ENCODE measurements around the gene C2orf15. TPM values are rescaled to one million over a fixed set of nuclear protein-coding genes. Genes with fewer than 3 reads are reported as not detected.

The C2orf15 gene
- total RNA-seq, 1 donor from 2014 or later = 0.17 TPM

GRCh38 chr2:99154643-99155536 is 13.4 kb downstream of the C2orf15 start, which contains the start of the genes LIPT1 and TSGA10:
Gene LIPT1 (plus strand): TSS chr2:99154967. CDS start chr2:99161958, 6,991 bp downstream.
Gene TSGA10 (minus strand): TSS chr2:99154942. CDS start chr2:99109439, 45,503 bp downstream.
- TF ChIP-seq CTCF (IDR thresholded peaks at IDR 0.05) = peak; percentile 54
- H3K27me3 Mint-ChIP-seq (ENCODE audit: low read depth) = no peaks in the 10 kb centered on the region
- peak within 1 kb of the TSS; percentile 85 for H3K27ac Mint-ChIP-seq (ENCODE audit: unreplicated experiment)
- peak; percentile 94 for DNase-seq (ENCODE audit: low spot score)
- H3K36me3 Mint-ChIP-seq (ENCODE audit: low read depth) = peaks cover 3% of the 10 kb centered on the region
- H3K4me3 Mint-ChIP-seq (ENCODE audit: unreplicated experiment) = peak within 1 kb of the TSS; percentile 93
- H3K9me3 Mint-ChIP-seq (ENCODE audit: low read depth) = no peaks in the 10 kb centered on the region
- H3K4me1 Mint-ChIP-seq (ENCODE audit: low read depth) = peaks cover 23% of the 10 kb centered on the region

- no peak overlapping the region for H3K27ac Mint-ChIP-seq (ENCODE audit: unreplicated experiment)
- H3K9me3 Mint-ChIP-seq (ENCODE audit: low read depth) = no peaks in the 10 kb centered on the region
- TF ChIP-seq CTCF (IDR thresholded peaks at IDR 0.05) = no peak
- peaks cover 23% of the 10 kb centered on the region for H3K4me1 Mint-ChIP-seq (ENCODE audit: low read depth)
- no peak overlapping the region for H3K4me3 Mint-ChIP-seq (ENCODE audit: unreplicated experiment)
- peaks cover 3% of the 10 kb centered on the region for H3K36me3 Mint-ChIP-seq (ENCODE audit: low read depth)
- H3K27me3 Mint-ChIP-seq (ENCODE audit: low read depth) = no peaks in the 10 kb centered on the region
- no peak for DNase-seq (ENCODE audit: low spot score)
Observed at GRCh38 chr2:99156891-99157290, 15.4 kb downstream of the C2orf15 start.

GRCh38 chr2:99158599-99158998 is 17.1 kb downstream of the C2orf15 start:
- no peak for DNase-seq (ENCODE audit: low spot score)
- Mint-ChIP-seq H3K36me3 (ENCODE audit: low read depth) (peaks cover 3% of the 10 kb centered on the region), H3K4me3 (ENCODE audit: unreplicated experiment) (no peak overlapping the region), H3K27me3 (ENCODE audit: low read depth) (no peaks in the 10 kb centered on the region), H3K27ac (ENCODE audit: unreplicated experiment) (no peak overlapping the region), H3K9me3 (ENCODE audit: low read depth) (no peaks in the 10 kb centered on the region), H3K4me1 (ENCODE audit: low read depth) (peaks cover 23% of the 10 kb centered on the region)
- no peak for TF ChIP-seq CTCF (IDR thresholded peaks at IDR 0.05)

GRCh38 chr2:99159594-99159993 is 18.1 kb downstream of the C2orf15 start:
- peaks cover 15% of the 10 kb centered on the region for H3K4me1 Mint-ChIP-seq (ENCODE audit: low read depth)
- peaks cover 3% of the 10 kb centered on the region for H3K36me3 Mint-ChIP-seq (ENCODE audit: low read depth)
- TF ChIP-seq CTCF (IDR thresholded peaks at IDR 0.05) = no peak
- no peak for DNase-seq (ENCODE audit: low spot score)
- H3K27me3 Mint-ChIP-seq (ENCODE audit: low read depth) = no peaks in the 10 kb centered on the region
- no peak overlapping the region for H3K27ac Mint-ChIP-seq (ENCODE audit: unreplicated experiment)
- H3K9me3 Mint-ChIP-seq (ENCODE audit: low read depth) = no peaks in the 10 kb centered on the region
- no peak overlapping the region for H3K4me3 Mint-ChIP-seq (ENCODE audit: unreplicated experiment)

DNA sequence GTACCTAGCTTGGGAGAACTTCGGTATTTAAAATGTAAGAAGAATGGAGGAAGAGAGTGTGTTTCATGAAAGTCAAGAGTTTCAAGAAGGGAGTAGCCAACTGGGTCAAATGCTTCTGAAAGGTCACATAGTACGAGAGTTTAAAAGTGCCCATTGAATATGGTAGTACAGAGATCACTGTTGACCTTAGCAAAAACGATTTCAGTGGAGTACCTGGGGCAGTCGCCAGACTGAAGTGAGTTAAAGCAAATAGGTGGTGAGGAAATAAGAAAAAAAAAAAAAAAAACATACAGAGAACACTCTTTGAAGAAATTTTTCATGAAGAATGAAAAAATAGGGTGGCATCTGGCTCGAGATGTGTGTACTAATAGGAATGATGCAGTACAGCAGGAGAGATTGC is 24.7 kb downstream of the C2orf15 start:
- Mint-ChIP-seq H3K9me3 (ENCODE audit: low read depth) (no peaks in the 10 kb centered on the region), H3K4me3 (ENCODE audit: unreplicated experiment) (no peak overlapping the region), H3K27ac (ENCODE audit: unreplicated experiment) (no peak overlapping the region), H3K4me1 (ENCODE audit: low read depth) (no peaks in the 10 kb centered on the region), H3K36me3 (ENCODE audit: low read depth) (peaks cover 12% of the 10 kb centered on the region), H3K27me3 (ENCODE audit: low read depth) (no peaks in the 10 kb centered on the region)
- TF ChIP-seq CTCF (IDR thresholded peaks at IDR 0.05) = no peak
- DNase-seq (ENCODE audit: low spot score) = no peak

All from chondrocyte (in vitro differentiated cells).